IPS DF 6.9 (cell line): Measurements from ENCODE around the gene FKBP1B.
A peak's percentile ranks its signal among the peaks of the same experiment; 100 is the strongest.
"Not testable (repeated sequence)": the region's sequence is repeated elsewhere in the genome, so short reads cannot be mapped to it uniquely, and the experiment has no call there.

Experiments used
- DNase-seq: peaks from one replicate; pipeline ENCODE4 v3.0.0-alpha.2; 2013; ENCODE audit warnings: low read depth, low spot score
- H3K27ac ChIP-seq: one replicate; pipeline ENCODE4 v1.5.1; 2013; ENCODE audit warnings: low read length, control low read depth
- H3K27me3 ChIP-seq: 2 replicates; pipeline ENCODE4 v1.6.1; 2013; ENCODE audit warnings: mild to moderate bottlenecking, low read length; ENCODE audit not compliant: control insufficient read depth, insufficient read depth
- H3K36me3 ChIP-seq: 2 replicates; pipeline ENCODE4 v1.6.1; 2013; ENCODE audit warnings: low read length; ENCODE audit not compliant: control insufficient read depth, insufficient read depth
- H3K4me1 ChIP-seq: 2 replicates; pipeline ENCODE4 v1.6.1; 2013; ENCODE audit warnings: low read length; ENCODE audit not compliant: control insufficient read depth, insufficient read depth
- H3K4me3 ChIP-seq: 2 replicates; pipeline ENCODE4 v1.5.1; 2013; ENCODE audit warnings: mild to moderate bottlenecking, low read length
- H3K9me3 ChIP-seq: 2 replicates; pipeline ENCODE4 v1.6.1; 2013; ENCODE audit warnings: low read length, inconsistent platforms; ENCODE audit not compliant: control insufficient read depth, insufficient read depth
- WGBS: extraction: QIAGEN DNeasy Blood & Tissue Kit; methylation state at CpG from one replicate; pipeline ENCODE4 v1.1.7; 2013; ENCODE audit warnings: mixed read lengths, missing lambda C conversion rate; ENCODE audit not compliant: insufficient read length, insufficient coverage; 5-methylcytosine and 5-hydroxymethylcytosine counted together

Gene FKBP1B

GRCh38 chr2:24082787-24083566, 33.4 kb downstream of the FKBP1B start:
- no peak for DNase-seq
- Histone ChIP-seq H3K36me3 (peaks cover 4% of the 10 kb centered on the region; the same call in 1 of the 2 replicates), H3K4me3 (peak overlapping the region; percentile 70; the same call in 1 of the 2 replicates), H3K4me1 (peaks cover 1% of the 10 kb centered on the region; the same call in 1 of the 2 replicates), H3K27ac (peak overlapping the region; percentile 15), H3K27me3 (no peaks in the 10 kb centered on the region), H3K9me3 (no peaks in the 10 kb centered on the region)
- no CpG with 5 or more reads among the region's 8 CpGs for WGBS

- Histone ChIP-seq H3K4me1 (peaks cover 1% of the 10 kb centered on the region; the same call in 1 of the 2 replicates), H3K9me3 (no peaks in the 10 kb centered on the region), H3K36me3 (peaks cover 4% of the 10 kb centered on the region; the same call in 1 of the 2 replicates), H3K4me3 (peak overlapping the region; percentile 70; the same call in 1 of the 2 replicates), H3K27me3 (no peaks in the 10 kb centered on the region), H3K27ac (peak overlapping the region; percentile 15)
- WGBS, result no CpG with 5 or more reads among the region's 30 CpGs
- peak; percentile 61 for DNase-seq
Observed at GRCh38 chr2:24083567-24084385, 34.2 kb downstream of the FKBP1B start.

- Histone ChIP-seq H3K36me3 (peaks cover 4% of the 10 kb centered on the region; the same call in 1 of the 2 replicates), H3K27ac (peak within 1 kb of the TSS; percentile 15), H3K9me3 (no peaks in the 10 kb centered on the region), H3K4me1 (peaks cover 1% of the 10 kb centered on the region; the same call in 1 of the 2 replicates), H3K4me3 (peak within 1 kb of the TSS; percentile 70; the same call in 1 of the 2 replicates), H3K27me3 (no peaks in the 10 kb centered on the region)
- DNase-seq, result peak; percentile 81
- no CpG with 5 or more reads among the region's 44 CpGs for WGBS
Observed at GRCh38 chr2:24084386-24085199, 35.1 kb downstream of the FKBP1B start, which contains the start of gene TP53I3. Gene TP53I3, minus strand, starts transcription at chr2:24084834. Its CDS starts 508 bp downstream, at chr2:24084326.

- Histone ChIP-seq H3K9me3 (no peaks in the 10 kb centered on the region), H3K27me3 (no peaks in the 10 kb centered on the region), H3K27ac (no peak overlapping the region), H3K4me3 (peak overlapping the region; percentile 70; the same call in 1 of the 2 replicates), H3K36me3 (peaks cover 4% of the 10 kb centered on the region; the same call in 1 of the 2 replicates), H3K4me1 (peaks cover 1% of the 10 kb centered on the region; the same call in 1 of the 2 replicates)
- no peak for DNase-seq
- no CpG with 5 or more reads among the region's 11 CpGs for WGBS
Observed at GRCh38 chr2:24085200-24085489, 35.6 kb downstream of the FKBP1B start.

- Histone ChIP-seq H3K36me3 (peaks cover 4% of the 10 kb centered on the region; the same call in 1 of the 2 replicates), H3K9me3 (no peaks in the 10 kb centered on the region), H3K4me1 (peaks cover 1% of the 10 kb centered on the region; the same call in 1 of the 2 replicates), H3K4me3 (no peak overlapping the region), H3K27me3 (no peaks in the 10 kb centered on the region), H3K27ac (no peak overlapping the region)
- DNase-seq, result no peak
- no CpG with 5 or more reads among the region's 1 CpG for WGBS
Observed at GRCh38 chr2:24086241-24086640, 36.7 kb downstream of the FKBP1B start.

- Histone ChIP-seq H3K27ac (no peak overlapping the region), H3K9me3 (no peaks in the 10 kb centered on the region), H3K36me3 (peaks cover 4% of the 10 kb centered on the region; the same call in 1 of the 2 replicates), H3K4me1 (peaks cover 1% of the 10 kb centered on the region; the same call in 1 of the 2 replicates), H3K27me3 (no peaks in the 10 kb centered on the region), H3K4me3 (no peak overlapping the region)
- WGBS, result no CpG with 5 or more reads among the region's 3 CpGs
- no peak for DNase-seq
Observed at GRCh38 chr2:24087032-24087431, 37.5 kb downstream of the FKBP1B start.

- Histone ChIP-seq H3K9me3 (no peaks in the 10 kb centered on the region), H3K4me1 (no peaks in the 10 kb centered on the region; the same call in 1 of the 2 replicates), H3K27me3 (no peaks in the 10 kb centered on the region), H3K4me3 (no peak overlapping the region), H3K27ac (no peak overlapping the region), H3K36me3 (no peaks in the 10 kb centered on the region)
- no peak for DNase-seq
- WGBS, result no CpG with 5 or more reads among the region's 2 CpGs
Observed at GRCh38 chr2:24088821-24089359, 39.3 kb downstream of the FKBP1B start.

GRCh38 chr2:24093270-24093669, 43.7 kb downstream of the FKBP1B start:
- not testable (repeated sequence) for H3K27ac ChIP-seq, H3K27me3 ChIP-seq, H3K36me3 ChIP-seq, H3K4me3 ChIP-seq, DNase-seq, H3K9me3 ChIP-seq, H3K4me1 ChIP-seq
- WGBS, result no CpG with 5 or more reads among the region's 5 CpGs

- not testable (repeated sequence) for DNase-seq, H3K4me3 ChIP-seq, H3K9me3 ChIP-seq, H3K27me3 ChIP-seq, H3K36me3 ChIP-seq, H3K4me1 ChIP-seq, H3K27ac ChIP-seq
- WGBS, result no CpG with 5 or more reads among the region's 17 CpGs
Observed at GRCh38 chr2:24095171-24095677, 45.7 kb downstream of the FKBP1B start.
